B cell (primary cell): ENCODE data around the gene CD300LG. TPM values are rescaled to one million over a fixed set of nuclear protein-coding genes. Genes with fewer than 3 reads are reported as not detected.
A peak's percentile ranks its signal among the peaks of the same experiment; 100 is the strongest.

Experiments
- ATAC-seq: fragments of 200-7000 bp; cut with Tn5 transposase; one replicate; pipeline ENCODE4 v1.10.0; 2021; ENCODE audit warnings: low read depth, mild to moderate bottlenecking, moderate number of reproducible peaks, moderate library complexity
- CTCF ChIA-PET: fragments of 350-600 bp; sonication (Branson Sonifier 250); formaldehyde crosslinking; loops from one replicate; lab custom pipeline; 2021; ENCODE audit warnings: antibody characterized with exemption, inconsistent platforms; lab: Charles Lee
- POLR2A ChIA-PET: fragments of 350-600 bp; sonication (Branson Sonifier 250); formaldehyde crosslinking; loops from one replicate; lab custom pipeline; 2021; ENCODE audit warnings: antibody characterized with exemption; lab: Charles Lee
- DNase-seq: peaks from one replicate; pipeline ENCODE4 v3.0.0; 2013
- H2AFZ ChIP-seq: 2 replicates; pipeline ENCODE4 v1.6.1; 2012; ENCODE audit warnings: mild to moderate bottlenecking, low read depth, low read length; ENCODE audit not compliant: insufficient read depth, poor library complexity, severe bottlenecking
- H3K27ac ChIP-seq, 2 donors: 1 replicate in 1 of 2; 2 replicates in 1 of 2; pipeline ENCODE4 v1.5.1; 2012 to 2013; ENCODE audit warnings: low read length in 2 of 2, mild to moderate bottlenecking in 2 of 2, moderate library complexity in 1 of 2
- H3K27me3 ChIP-seq, 4 experiments: fragments of 200-600 bp in 1 of 4; sonication (generic) in 1 of 4; replicated peaks in 1 of 4; 1 replicate in 2 of 4; 2 replicates in 2 of 4; pipeline versions ENCODE4 v1.6.1 to v1.7.0; 2013 to 2016; ENCODE audit warnings: low read length in 3 of 4, mild to moderate bottlenecking in 2 of 4, mixed read lengths in 1 of 4, moderate library complexity in 1 of 4; ENCODE audit not compliant: insufficient read depth in 4 of 4, control insufficient read depth in 3 of 4; ENCODE audit errors: control extremely low read depth in 1 of 4
- H3K36me3 ChIP-seq, 2 experiments: replicated peaks in 1 of 2; 1 replicate in 1 of 2; 2 replicates in 1 of 2; pipeline versions ENCODE4 v1.6.1 to v1.7.1; 2013; ENCODE audit warnings: low read length in 1 of 2; ENCODE audit not compliant: insufficient read depth in 2 of 2, control insufficient read depth in 1 of 2; ENCODE audit errors: control extremely low read depth in 1 of 2, extremely low read depth in 1 of 2
- H3K4me1 ChIP-seq, 2 donors: fragments of 200-600 bp in 1 of 2; sonication (generic) in 1 of 2; 1 replicate in 1 of 2; 2 replicates in 1 of 2; pipeline versions ENCODE4 v1.5.1 to v1.6.1; 2013 to 2017; ENCODE audit warnings: low read length in 2 of 2; ENCODE audit not compliant: control insufficient read depth in 2 of 2, insufficient read depth in 2 of 2
- H3K4me2 ChIP-seq: replicated peaks from 2 replicates; pipeline ENCODE3; 2012; ENCODE audit warnings: mild to moderate bottlenecking, low read depth, low read length; ENCODE audit not compliant: poor library complexity, severe bottlenecking
- H3K4me3 ChIP-seq, 5 experiments: fragments of 200-600 bp in 1 of 5; sonication (generic) in 1 of 5; 1 replicate in 3 of 5; 2 replicates in 2 of 5; pipeline versions ENCODE4 v1.5.1 to v1.7.0; 2011 to 2016; ENCODE audit warnings: low read length in 4 of 5, mild to moderate bottlenecking in 4 of 5, low read depth in 2 of 5, control low read depth in 1 of 5, moderate library complexity in 1 of 5; ENCODE audit not compliant: insufficient read depth in 1 of 5; ENCODE audit errors: control extremely low read depth in 1 of 5, extremely low read depth in 1 of 5
- H3K79me2 ChIP-seq: fragments of 200-600 bp; sonication (generic); one replicate; pipeline ENCODE4 v1.6.0; 2016; ENCODE audit warnings: low read length; ENCODE audit not compliant: control insufficient read depth, insufficient read depth
- H3K9ac ChIP-seq: fragments of 200-600 bp; sonication (generic); 2 replicates; pipeline ENCODE4 v1.6.1; 2017; ENCODE audit warnings: mild to moderate bottlenecking, low read length, moderate library complexity
- H3K9me3 ChIP-seq, 3 donors: one replicate each; pipeline versions ENCODE4 v1.6.1 to v1.7.1; 2013; ENCODE audit warnings: low read length in 2 of 3; ENCODE audit not compliant: control insufficient read depth in 2 of 3, insufficient read depth in 1 of 3; ENCODE audit errors: control extremely low read depth in 1 of 3
- H4K20me1 ChIP-seq: 2 replicates; pipeline ENCODE4 v1.6.0; 2012; ENCODE audit warnings: mild to moderate bottlenecking, low read length; ENCODE audit not compliant: insufficient read depth, control insufficient read depth, poor library complexity, severe bottlenecking
- H3K27ac Mint-ChIP-seq: one replicate; pipeline ENCODE4 v1.8.0; 2021; ENCODE audit warnings: mixed read lengths
- H3K27me3 Mint-ChIP-seq: one replicate; pipeline ENCODE4 v1.8.0; 2021; ENCODE audit warnings: mixed read lengths
- H3K4me1 Mint-ChIP-seq: one replicate; pipeline ENCODE4 v1.8.0; 2021; ENCODE audit warnings: mixed read lengths
- H3K4me3 Mint-ChIP-seq: one replicate; pipeline ENCODE4 v1.8.0; 2021; ENCODE audit warnings: mixed read lengths
- H3K9me3 Mint-ChIP-seq: one replicate; pipeline ENCODE4 v1.8.0; 2022; ENCODE audit warnings: mixed read lengths; ENCODE audit not compliant: insufficient read depth
- CTCF ChIP-seq: fragments of 200-600 bp; IDR thresholded peaks from one replicate; pipeline ENCODE4 v1.8.0; 2022; ENCODE audit warnings: antibody characterized with exemption, mild to moderate bottlenecking
- EZH2 ChIP-seq: IDR thresholded peaks from 2 replicates; pipeline ENCODE4 v1.6.1; 2012; ENCODE audit warnings: borderline replicate concordance, low read depth, mild to moderate bottlenecking, moderate library complexity, low read length; ENCODE audit not compliant: insufficient read depth, poor library complexity, severe bottlenecking
- WGBS: methylation state at CpG from one replicate; pipeline ENCODE4 v1.1.5; 2013; ENCODE audit warnings: missing lambda C conversion rate; ENCODE audit not compliant: insufficient coverage; 5-methylcytosine and 5-hydroxymethylcytosine counted together
- intact Hi-C: fragments of 100-400 bp; cut with micrococcal nuclease; formaldehyde crosslinking; loops from one replicate; pipeline ENCODE4 v1.10.0; 2022
- polyA plus RNA-seq: library from polyadenylated mRNA; depleted of rRNA; stranded (reverse); fragments of >200 nt; gene quantifications from 2 replicates; pipeline ENCODE4 v1.2.3, GENCODE V29; 2012
- total RNA-seq, 2 donors: library from RNA; stranded (reverse); fragments of 120-200 nt in 1 of 2; gene quantifications; 1 replicate in 1 of 2; 2 replicates in 1 of 2; pipeline versions ENCODE4 v1.2.3 to v1.2.4, GENCODE V29; 2013 to 2022

CD300LG gene
- total and polyA plus RNA-seq, 2 donors (not counting 1 experiment from before 2014, with no cell fraction given): not detected

GRCh38 chr17:43831633-43832032 lies 15.3 kb upstream of the CD300LG start:
- H3K27me3 ChIP-seq: peaks cover 0 to 34% (median 25%) of the 10 kb centered on the region in 4 experiments
- no peak overlapping the region for H2AFZ ChIP-seq
- Mint-ChIP-seq H3K4me3 (peak overlapping the region; percentile 82), H3K27ac (no peak overlapping the region), H3K27me3 (peaks cover 68% of the 10 kb centered on the region), H3K4me1 (peaks cover 16% of the 10 kb centered on the region), H3K9me3 (no peaks in the 10 kb centered on the region)
- intact Hi-C loops: no loop called here
- DNase-seq (no peak), ATAC-seq (no peak)
- H3K36me3 ChIP-seq: no peaks in the 10 kb centered on the region
- peaks cover 0 to 10% (median 0%) of the 10 kb centered on the region in 3 donors for H3K9me3 ChIP-seq
- H3K9ac ChIP-seq: no peak overlapping the region
- ChIA-PET POLR2A (no interaction called here), CTCF (interaction anchor here (1.0 kb wide), 1 partner anchor 15 kb away, joined by 3 read pairs; the partner anchor contains the start of gene CD300LG)
- H3K4me1 ChIP-seq: peaks cover 14 to 21% of the 10 kb centered on the region in 2 donors
- TF ChIP-seq CTCF: no peak
- TF ChIP-seq EZH2: no peak
- no peaks in the 10 kb centered on the region for H4K20me1 ChIP-seq
- no peak overlapping the region for H3K4me3 ChIP-seq
- no peak overlapping the region for H3K27ac ChIP-seq
- no peaks in the 10 kb centered on the region for H3K79me2 ChIP-seq
- WGBS: 94% methylated on average over 4 of the region's 8 CpGs
- no peak overlapping the region for H3K4me2 ChIP-seq

- CTCF ChIA-PET: interaction anchor here (1.0 kb wide), 1 partner anchor 14 kb away, joined by 3 read pairs; the partner anchor contains the start of gene CD300LG
- Mint-ChIP-seq H3K9me3 (no peaks in the 10 kb centered on the region), H3K4me3 (peak overlapping the region; percentile 82), H3K27me3 (peaks cover 70% of the 10 kb centered on the region), H3K27ac (no peak overlapping the region), H3K4me1 (peaks cover 16% of the 10 kb centered on the region)
- peak overlapping the region in 3 of 5 experiments; percentile 27 to 53 (median 48) for H3K4me3 ChIP-seq
- no peak for ATAC-seq
- H3K27ac ChIP-seq: no peak overlapping the region
- H3K9ac ChIP-seq: peak overlapping the region; percentile 62
- peak overlapping the region; percentile 90 for H3K4me2 ChIP-seq
- TF ChIP-seq EZH2 (no peak), CTCF (no peak)
- POLR2A ChIA-PET: interaction anchor here (0.5 kb wide), 1 partner anchor 267 kb away, joined by 4 read pairs; no protein-coding TSS in a partner anchor
- intact Hi-C loops: no loop called here
- peak overlapping the region; percentile 73 for H2AFZ ChIP-seq
- no peaks in the 10 kb centered on the region for H3K79me2 ChIP-seq
- no peaks in the 10 kb centered on the region for H4K20me1 ChIP-seq
- H3K27me3 ChIP-seq: peaks cover 0 to 34% (median 25%) of the 10 kb centered on the region in 4 experiments
- H3K4me1 ChIP-seq: peaks cover 14 to 21% of the 10 kb centered on the region in 2 donors
- H3K9me3 ChIP-seq: peaks cover 0 to 10% (median 0%) of the 10 kb centered on the region in 3 donors
- no peaks in the 10 kb centered on the region for H3K36me3 ChIP-seq
- 9% methylated on average over 47 of the region's 51 CpGs for WGBS
- DNase-seq: peak; percentile 41
Measured at GRCh38 chr17:43832168-43832975, 14.6 kb upstream of the CD300LG start.
